IMR-90 (cell line): ENCODE measurements around the gene THAP6. TPM values are rescaled to one million over a fixed set of nuclear protein-coding genes. Genes with fewer than 3 reads are reported as not detected.
A peak's percentile ranks its signal among the peaks of the same experiment; 100 is the strongest.

Experiments used
- ATAC-seq: fragments of 200-7000 bp; cut with Tn5 transposase; 2 replicates; pipeline ENCODE4 v1.9.1; 2020; ENCODE audit warnings: low read depth, mild to moderate bottlenecking, moderate library complexity
- BruUV-seq: library from RNA; stranded (reverse); fragments of 400-500 nt; replicated peaks from 2 replicates; lab custom pipeline; 2021; lab: Mats Ljungman, UMichigan
- CTCF ChIA-PET: fragments of 300-600 bp; formaldehyde crosslinking; extraction: SDS; loops from one replicate; lab custom pipeline; 2021; ENCODE audit warnings: antibody characterized with exemption; lab: Yijun Ruan, JAX
- POLR2A ChIA-PET: fragments of 300-600 bp; sonication (Branson Sonifier 250); formaldehyde crosslinking; loops from one replicate; lab custom pipeline; 2022; ENCODE audit warnings: antibody characterized with exemption; ENCODE audit not compliant: unreplicated experiment; lab: Charles Lee
- DNase-seq: peaks from one replicate; pipeline ENCODE4 v3.0.0; 2013
- H2AFZ ChIP-seq: replicated peaks from 2 replicates; pipeline ENCODE3; 2013; ENCODE audit warnings: low read length, mild to moderate bottlenecking; ENCODE audit not compliant: poor library complexity
- H2AK5ac ChIP-seq: 2 replicates; pipeline ENCODE4 v1.6.1; 2013; ENCODE audit warnings: low read depth, low read length, inconsistent platforms
- H2AK9ac ChIP-seq: replicated peaks from 2 replicates; pipeline ENCODE3; 2013; ENCODE audit warnings: mild to moderate bottlenecking, low read depth, low read length, moderate library complexity; ENCODE audit not compliant: poor library complexity
- H2BK120ac ChIP-seq: 2 replicates; pipeline ENCODE4 v1.6.1; 2013; ENCODE audit warnings: low read depth, low read length, inconsistent platforms
- H2BK15ac ChIP-seq: 3 replicates; pipeline ENCODE4 v1.6.1; 2013; ENCODE audit warnings: low read depth, low read length, inconsistent platforms
- H2BK20ac ChIP-seq: 2 replicates; pipeline ENCODE4 v1.6.1; 2013; ENCODE audit warnings: low read depth, mild to moderate bottlenecking, inconsistent platforms, low read length, moderate library complexity
- H2BK5ac ChIP-seq: 2 replicates; pipeline ENCODE4 v1.6.1; 2013; ENCODE audit warnings: mild to moderate bottlenecking, low read depth, low read length, inconsistent platforms; ENCODE audit not compliant: poor library complexity, severe bottlenecking
- H3K14ac ChIP-seq: replicated peaks from 2 replicates; pipeline ENCODE4 v1.6.1; 2013; ENCODE audit warnings: low read depth, low read length, inconsistent platforms
- H3K18ac ChIP-seq: 2 replicates; pipeline ENCODE4 v1.6.1; 2013; ENCODE audit warnings: low read depth, low read length, control low read depth
- H3K23ac ChIP-seq: 2 replicates; pipeline ENCODE4 v1.6.1; 2013; ENCODE audit warnings: low read depth, low read length, inconsistent platforms
- H3K27ac ChIP-seq: 2 replicates; pipeline ENCODE4 v1.5.1; 2013; ENCODE audit warnings: mild to moderate bottlenecking, control low read depth, low read length; ENCODE audit not compliant: insufficient read depth
- H3K27me3 ChIP-seq: 2 replicates; pipeline ENCODE4 v1.6.1; 2013; ENCODE audit warnings: low read length; ENCODE audit not compliant: control insufficient read depth, insufficient read depth
- H3K36me3 ChIP-seq: 2 replicates; pipeline ENCODE4 v1.6.1; 2013; ENCODE audit warnings: low read length, mixed read lengths; ENCODE audit not compliant: control insufficient read depth, insufficient read depth
- H3K4ac ChIP-seq: 2 replicates; pipeline ENCODE4 v1.6.1; 2013; ENCODE audit warnings: low read depth, low read length, inconsistent platforms
- H3K4me1 ChIP-seq: 2 replicates; pipeline ENCODE4 v1.6.1; 2013; ENCODE audit warnings: low read length, mixed read lengths; ENCODE audit not compliant: control insufficient read depth, insufficient read depth
- H3K4me2 ChIP-seq: 2 replicates; pipeline ENCODE4 v1.6.1; 2013; ENCODE audit warnings: low read depth, mild to moderate bottlenecking, control low read depth, low read length, moderate library complexity
- H3K4me3 ChIP-seq: 2 replicates; pipeline ENCODE4 v1.5.1; 2013; ENCODE audit warnings: low read depth, mild to moderate bottlenecking, control low read depth, low read length, moderate library complexity; ENCODE audit not compliant: insufficient read depth
- H3K56ac ChIP-seq: 2 replicates; pipeline ENCODE4 v1.6.1; 2013; ENCODE audit warnings: low read length, inconsistent platforms; ENCODE audit not compliant: insufficient read depth; ENCODE audit errors: extremely low read depth
- H3K79me1 ChIP-seq, 2 experiments: 2 replicates each; pipeline ENCODE4 v1.6.1; 2013; ENCODE audit warnings: low read length in 2 of 2, inconsistent platforms in 1 of 2, low read depth in 1 of 2
- H3K9ac ChIP-seq: 2 replicates; pipeline ENCODE4 v1.6.1; 2013; ENCODE audit warnings: low read depth, low read length, control low read depth
- H3K9me1 ChIP-seq: 2 replicates; pipeline ENCODE4 v1.6.1; 2013; ENCODE audit warnings: low read length, inconsistent platforms; ENCODE audit not compliant: insufficient read depth
- H3K9me3 ChIP-seq: 2 replicates; pipeline ENCODE4 v1.6.1; 2013; ENCODE audit warnings: low read length; ENCODE audit not compliant: control insufficient read depth, insufficient read depth
- H4K20me1 ChIP-seq: 2 replicates; pipeline ENCODE4 v1.6.1; 2013; ENCODE audit warnings: low read length, inconsistent platforms; ENCODE audit not compliant: insufficient read depth
- H4K5ac ChIP-seq: 2 replicates; pipeline ENCODE4 v1.6.1; 2013; ENCODE audit warnings: mild to moderate bottlenecking, low read depth, low read length, control low read depth
- H4K8ac ChIP-seq, 2 experiments: 2 replicates each; pipeline ENCODE4 v1.6.1; 2013; ENCODE audit warnings: low read depth in 2 of 2, low read length in 2 of 2, control low read depth in 1 of 2, inconsistent platforms in 1 of 2
- H4K91ac ChIP-seq: 2 replicates; pipeline ENCODE4 v1.6.1; 2013; ENCODE audit warnings: low read depth, low read length, inconsistent platforms; ENCODE audit not compliant: insufficient read depth
- CEBPB ChIP-seq: IDR thresholded peaks from 2 replicates; pipeline ENCODE4 v1.6.1; 2012; ENCODE audit warnings: low read depth, low read length, improper control_type of control experiment
- CHD1 ChIP-seq: IDR thresholded peaks from 2 replicates; pipeline ENCODE4 v1.6.1; 2012; ENCODE audit warnings: low read depth, low read length, improper control_type of control experiment
- MAFK ChIP-seq: IDR thresholded peaks from 2 replicates; pipeline ENCODE4 v1.6.1; 2012; ENCODE audit warnings: low read depth, low read length, improper control_type of control experiment
- POLR2A ChIP-seq: IDR thresholded peaks from 2 replicates; pipeline ENCODE4 v1.6.1; 2012; ENCODE audit warnings: mild to moderate bottlenecking, low read depth, low read length
- RCOR1 ChIP-seq: IDR thresholded peaks from 2 replicates; pipeline ENCODE4 v1.6.1; 2012; ENCODE audit warnings: mild to moderate bottlenecking, low read length, improper control_type of control experiment; ENCODE audit not compliant: insufficient replicate concordance
- RFX5 ChIP-seq: IDR thresholded peaks from 2 replicates; pipeline ENCODE4 v1.8.0; 2012; ENCODE audit warnings: low read depth, mild to moderate bottlenecking, low read length, moderate library complexity
- WGBS, 2 experiments: methylation state at CpG; one replicate each; pipeline versions ENCODE4 v1.1.5 to v1.1.7; 2013; ENCODE audit warnings: missing lambda C conversion rate in 2 of 2; ENCODE audit not compliant: insufficient read length in 1 of 2; ENCODE audit errors: extremely low coverage in 2 of 2; 5-methylcytosine and 5-hydroxymethylcytosine counted together
- dilution Hi-C: fragments of 300-500 bp; cut with HindIII; formaldehyde crosslinking; loops from one replicate; pipeline ENCODE4 v1.14.3; 2018; ENCODE audit warnings: low sequenced_read_pairs; ENCODE audit not compliant: unreplicated experiment
- in situ Hi-C: fragments of 300-500 bp; cut with MboI; formaldehyde crosslinking; loops from 3 replicates; pipeline ENCODE4 v1.14.3; 2019; ENCODE audit warnings: low sequenced_read_pairs, inconsistent platforms, mixed read lengths
- intact Hi-C: fragments of 100-400 bp; cut with micrococcal nuclease; formaldehyde crosslinking; loops from 2 replicates; pipeline ENCODE4 v1.10.0; 2022
- polyA plus RNA-seq, 3 experiments: library from polyadenylated mRNA; depleted of rRNA; stranded (reverse); fragments of >200 nt; gene quantifications; 2 replicates each; pipeline ENCODE4 v1.2.3, GENCODE V29; 2012; ENCODE audit warnings: low replicate concordance in 1 of 3
- total RNA-seq: library from RNA; depleted of rRNA; stranded (reverse); fragments of >200 nt; gene quantifications from 2 replicates; pipeline ENCODE4 v1.2.3, GENCODE V29; 2012

Gene THAP6
- total and polyA plus RNA-seq, 2 of the 4 experiments (the other 2 are of a cell fraction): 6.3 to 7.0 TPM

DNA sequence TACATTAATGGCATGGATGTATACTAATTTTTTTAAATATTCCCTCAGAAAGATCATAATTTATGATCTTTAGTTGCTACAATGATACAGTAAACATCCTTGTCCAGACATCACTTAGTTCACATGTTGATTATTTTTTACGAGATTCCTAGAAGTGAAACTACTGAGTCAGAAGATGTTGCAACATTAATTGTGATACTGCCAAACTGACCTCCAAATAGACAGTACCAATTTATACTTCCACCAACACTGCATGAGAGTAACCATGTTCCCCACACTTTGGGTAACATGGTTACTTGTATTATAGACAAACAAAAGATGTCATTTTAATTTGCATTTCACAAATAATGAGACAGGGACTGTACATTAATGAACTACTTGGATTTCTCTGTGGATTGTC is 19.7 kb upstream of the THAP6 start:
- no peak overlapping the region for H3K4me3 ChIP-seq
- H2AFZ ChIP-seq: no peak overlapping the region
- H2BK20ac ChIP-seq: no peak overlapping the region
- no peak overlapping the region for H3K4ac ChIP-seq
- H3K27ac ChIP-seq: no peak overlapping the region
- H3K4me2 ChIP-seq: peak overlapping the region; percentile 35; the same call in 1 of the 2 replicates
- dilution Hi-C loops: no loop called here
- H2BK15ac ChIP-seq: no peak overlapping the region
- no peak overlapping the region for H2AK9ac ChIP-seq
- BruUV-seq: no TSS peak
- CTCF ChIA-PET: no interaction called here
- no peak overlapping the region for H3K18ac ChIP-seq
- H2AK5ac ChIP-seq: no peak overlapping the region
- no peak overlapping the region for H3K23ac ChIP-seq
- no peak overlapping the region for H3K9ac ChIP-seq
- H4K5ac ChIP-seq: no peak overlapping the region
- no peak overlapping the region for H4K91ac ChIP-seq
- DNase-seq: peak; percentile 84
- no peak overlapping the region for H3K14ac ChIP-seq
- no peak overlapping the region for H4K8ac ChIP-seq
- no peaks in the 10 kb centered on the region for H4K20me1 ChIP-seq
- TF ChIP-seq CEBPB (peak; percentile 99), MAFK (0 out of 2 replicates have a peak, but pooled peaks have one; percentile 6), POLR2A (no peak), RFX5 (no peak), CHD1 (no peak), RCOR1 (no peak)
- POLR2A ChIA-PET: no interaction called here
- H3K9me3 ChIP-seq: peaks cover 1% of the 10 kb centered on the region; the same call in 1 of the 2 replicates
- H2BK5ac ChIP-seq: peak overlapping the region; percentile 38
- intact Hi-C loops: loop anchor here (10.0 kb wide), 1 partner anchor 150 kb away; no protein-coding TSS in a partner anchor
- no CpG with 5 or more reads among the region's 1 CpG for WGBS, 2 experiments
- no peak overlapping the region for H3K56ac ChIP-seq
- H3K9me1 ChIP-seq: no peaks in the 10 kb centered on the region
- peaks cover 11% of the 10 kb centered on the region in 2 experiments; a peak in 3 of 4 replicates for H3K79me1 ChIP-seq
- H3K36me3 ChIP-seq: peaks cover 8% of the 10 kb centered on the region
- H3K4me1 ChIP-seq: peaks cover 2% of the 10 kb centered on the region; the same call in 1 of the 2 replicates
- in situ Hi-C loops: loop anchor here (25.0 kb wide), 1 partner anchor 1157 kb away; no protein-coding TSS in a partner anchor
- ATAC-seq: peak; percentile 68
- no peak overlapping the region for H2BK120ac ChIP-seq
- no peaks in the 10 kb centered on the region for H3K27me3 ChIP-seq
